IMR-90 (cell line): ENCODE results near the gene RANBP3. TPM values are rescaled to one million over a fixed set of nuclear protein-coding genes. Genes with fewer than 3 reads are reported as not detected.

ENCODE experiments used
- ATAC-seq: fragments of 200-7000 bp; cut with Tn5 transposase; 2 replicates; pipeline ENCODE4 v1.9.1; 2020; ENCODE audit warnings: low read depth, mild to moderate bottlenecking, moderate library complexity
- BruUV-seq: library from RNA; stranded (reverse); fragments of 400-500 nt; replicated peaks from 2 replicates; lab custom pipeline; 2021; lab: Mats Ljungman, UMichigan
- CTCF ChIA-PET: fragments of 300-600 bp; formaldehyde crosslinking; extraction: SDS; loops from one replicate; lab custom pipeline; 2021; ENCODE audit warnings: antibody characterized with exemption; lab: Yijun Ruan, JAX
- POLR2A ChIA-PET: fragments of 300-600 bp; sonication (Branson Sonifier 250); formaldehyde crosslinking; loops from one replicate; lab custom pipeline; 2022; ENCODE audit warnings: antibody characterized with exemption; ENCODE audit not compliant: unreplicated experiment; lab: Charles Lee
- DNase-seq: peaks from one replicate; pipeline ENCODE4 v3.0.0; 2013
- H2AFZ ChIP-seq: replicated peaks from 2 replicates; pipeline ENCODE3; 2013; ENCODE audit warnings: low read length, mild to moderate bottlenecking; ENCODE audit not compliant: poor library complexity
- H2AK5ac ChIP-seq: 2 replicates; pipeline ENCODE4 v1.6.1; 2013; ENCODE audit warnings: low read depth, low read length, inconsistent platforms
- H2AK9ac ChIP-seq: replicated peaks from 2 replicates; pipeline ENCODE3; 2013; ENCODE audit warnings: mild to moderate bottlenecking, low read depth, low read length, moderate library complexity; ENCODE audit not compliant: poor library complexity
- H2BK120ac ChIP-seq: 2 replicates; pipeline ENCODE4 v1.6.1; 2013; ENCODE audit warnings: low read depth, low read length, inconsistent platforms
- H2BK15ac ChIP-seq: 3 replicates; pipeline ENCODE4 v1.6.1; 2013; ENCODE audit warnings: low read depth, low read length, inconsistent platforms
- H2BK20ac ChIP-seq: 2 replicates; pipeline ENCODE4 v1.6.1; 2013; ENCODE audit warnings: low read depth, mild to moderate bottlenecking, inconsistent platforms, low read length, moderate library complexity
- H2BK5ac ChIP-seq: 2 replicates; pipeline ENCODE4 v1.6.1; 2013; ENCODE audit warnings: mild to moderate bottlenecking, low read depth, low read length, inconsistent platforms; ENCODE audit not compliant: poor library complexity, severe bottlenecking
- H3K14ac ChIP-seq: replicated peaks from 2 replicates; pipeline ENCODE4 v1.6.1; 2013; ENCODE audit warnings: low read depth, low read length, inconsistent platforms
- H3K18ac ChIP-seq: 2 replicates; pipeline ENCODE4 v1.6.1; 2013; ENCODE audit warnings: low read depth, low read length, control low read depth
- H3K23ac ChIP-seq: 2 replicates; pipeline ENCODE4 v1.6.1; 2013; ENCODE audit warnings: low read depth, low read length, inconsistent platforms
- H3K27ac ChIP-seq: 2 replicates; pipeline ENCODE4 v1.5.1; 2013; ENCODE audit warnings: mild to moderate bottlenecking, control low read depth, low read length; ENCODE audit not compliant: insufficient read depth
- H3K27me3 ChIP-seq: 2 replicates; pipeline ENCODE4 v1.6.1; 2013; ENCODE audit warnings: low read length; ENCODE audit not compliant: control insufficient read depth, insufficient read depth
- H3K36me3 ChIP-seq: 2 replicates; pipeline ENCODE4 v1.6.1; 2013; ENCODE audit warnings: low read length, mixed read lengths; ENCODE audit not compliant: control insufficient read depth, insufficient read depth
- H3K4ac ChIP-seq: 2 replicates; pipeline ENCODE4 v1.6.1; 2013; ENCODE audit warnings: low read depth, low read length, inconsistent platforms
- H3K4me1 ChIP-seq: 2 replicates; pipeline ENCODE4 v1.6.1; 2013; ENCODE audit warnings: low read length, mixed read lengths; ENCODE audit not compliant: control insufficient read depth, insufficient read depth
- H3K4me2 ChIP-seq: 2 replicates; pipeline ENCODE4 v1.6.1; 2013; ENCODE audit warnings: low read depth, mild to moderate bottlenecking, control low read depth, low read length, moderate library complexity
- H3K4me3 ChIP-seq: 2 replicates; pipeline ENCODE4 v1.5.1; 2013; ENCODE audit warnings: low read depth, mild to moderate bottlenecking, control low read depth, low read length, moderate library complexity; ENCODE audit not compliant: insufficient read depth
- H3K56ac ChIP-seq: 2 replicates; pipeline ENCODE4 v1.6.1; 2013; ENCODE audit warnings: low read length, inconsistent platforms; ENCODE audit not compliant: insufficient read depth; ENCODE audit errors: extremely low read depth
- H3K79me1 ChIP-seq, 2 experiments: 2 replicates each; pipeline ENCODE4 v1.6.1; 2013; ENCODE audit warnings: low read length in 2 of 2, inconsistent platforms in 1 of 2, low read depth in 1 of 2
- H3K9ac ChIP-seq: 2 replicates; pipeline ENCODE4 v1.6.1; 2013; ENCODE audit warnings: low read depth, low read length, control low read depth
- H3K9me1 ChIP-seq: 2 replicates; pipeline ENCODE4 v1.6.1; 2013; ENCODE audit warnings: low read length, inconsistent platforms; ENCODE audit not compliant: insufficient read depth
- H3K9me3 ChIP-seq: 2 replicates; pipeline ENCODE4 v1.6.1; 2013; ENCODE audit warnings: low read length; ENCODE audit not compliant: control insufficient read depth, insufficient read depth
- H4K20me1 ChIP-seq: 2 replicates; pipeline ENCODE4 v1.6.1; 2013; ENCODE audit warnings: low read length, inconsistent platforms; ENCODE audit not compliant: insufficient read depth
- H4K5ac ChIP-seq: 2 replicates; pipeline ENCODE4 v1.6.1; 2013; ENCODE audit warnings: mild to moderate bottlenecking, low read depth, low read length, control low read depth
- H4K8ac ChIP-seq, 2 experiments: 2 replicates each; pipeline ENCODE4 v1.6.1; 2013; ENCODE audit warnings: low read depth in 2 of 2, low read length in 2 of 2, control low read depth in 1 of 2, inconsistent platforms in 1 of 2
- H4K91ac ChIP-seq: 2 replicates; pipeline ENCODE4 v1.6.1; 2013; ENCODE audit warnings: low read depth, low read length, inconsistent platforms; ENCODE audit not compliant: insufficient read depth
- MXI1 ChIP-seq: IDR thresholded peaks from 2 replicates; pipeline ENCODE4 v1.6.1; 2012; ENCODE audit warnings: low read depth, mild to moderate bottlenecking, low read length, moderate library complexity, borderline replicate concordance
- RAD21 ChIP-seq: IDR thresholded peaks from 2 replicates; pipeline ENCODE4 v1.6.1; 2012; ENCODE audit warnings: low read length, improper control_type of control experiment
- USF2 ChIP-seq: fragments of 150-350 bp; IDR thresholded peaks from 2 replicates; pipeline ENCODE4 v1.6.1; 2017; ENCODE audit warnings: mild to moderate bottlenecking, antibody characterized with exemption, low read length, low read depth
- WGBS, 2 experiments: methylation state at CpG; one replicate each; pipeline versions ENCODE4 v1.1.5 to v1.1.7; 2013; ENCODE audit warnings: missing lambda C conversion rate in 2 of 2; ENCODE audit not compliant: insufficient read length in 1 of 2; ENCODE audit errors: extremely low coverage in 2 of 2; 5-methylcytosine and 5-hydroxymethylcytosine counted together
- dilution Hi-C: fragments of 300-500 bp; cut with HindIII; formaldehyde crosslinking; loops from one replicate; pipeline ENCODE4 v1.14.3; 2018; ENCODE audit warnings: low sequenced_read_pairs; ENCODE audit not compliant: unreplicated experiment
- in situ Hi-C: fragments of 300-500 bp; cut with MboI; formaldehyde crosslinking; loops from 3 replicates; pipeline ENCODE4 v1.14.3; 2019; ENCODE audit warnings: low sequenced_read_pairs, inconsistent platforms, mixed read lengths
- intact Hi-C: fragments of 100-400 bp; cut with micrococcal nuclease; formaldehyde crosslinking; loops from 2 replicates; pipeline ENCODE4 v1.10.0; 2022
- polyA plus RNA-seq, 3 experiments: library from polyadenylated mRNA; depleted of rRNA; stranded (reverse); fragments of >200 nt; gene quantifications; 2 replicates each; pipeline ENCODE4 v1.2.3, GENCODE V29; 2012; ENCODE audit warnings: low replicate concordance in 1 of 3
- total RNA-seq: library from RNA; depleted of rRNA; stranded (reverse); fragments of >200 nt; gene quantifications from 2 replicates; pipeline ENCODE4 v1.2.3, GENCODE V29; 2012

Gene RANBP3
- total and polyA plus RNA-seq, 2 of the 4 experiments (the other 2 are of a cell fraction): 42.5 to 111 TPM

GRCh38 chr19:5905114-5905778 lies 72.7 kb downstream of the RANBP3 start:
- Histone ChIP-seq H2AK9ac (peak overlapping the region; percentile 94), H2AFZ (peak overlapping the region; percentile 98), H3K4me2 (peak overlapping the region; percentile 100), H3K9ac (peak overlapping the region; percentile 77), H2BK120ac (no peak overlapping the region), H3K23ac (peak overlapping the region; percentile 88), H3K9me3 (no peaks in the 10 kb centered on the region), H2BK5ac (peak overlapping the region; percentile 10), H3K4me1 (peaks cover 4% of the 10 kb centered on the region), H3K56ac (peak overlapping the region; percentile 53; the same call in 1 of the 2 replicates), H3K9me1 (peaks cover 4% of the 10 kb centered on the region; the same call in 1 of the 2 replicates), H2BK15ac (no peak overlapping the region), H3K79me1 (peaks cover 0 to 39% of the 10 kb centered on the region in 2 experiments; a peak in 3 of 4 replicates), H4K8ac (peak overlapping the region; percentile 52 to 87; a peak in 2 of 4 replicates), H2BK20ac (no peak overlapping the region), H3K14ac (peak overlapping the region; percentile 73; the same call in 1 of the 2 replicates), H4K20me1 (peaks cover 10% of the 10 kb centered on the region), H3K27me3 (no peaks in the 10 kb centered on the region), H3K4me3 (peak overlapping the region; percentile 69), H2AK5ac (peak overlapping the region; percentile 79; the same call in 1 of the 2 replicates), H3K18ac (no peak overlapping the region), H4K91ac (peak overlapping the region; percentile 38), H4K5ac (peak overlapping the region; percentile 60; the same call in 1 of the 2 replicates), H3K27ac (peak overlapping the region; percentile 45), H3K36me3 (peaks cover 15% of the 10 kb centered on the region; the same call in 1 of the 2 replicates), H3K4ac (peak overlapping the region; percentile 70)
- dilution Hi-C loops (no loop called here), intact Hi-C loops (loop anchor here (2.0 kb wide), 1 partner anchor 30 kb away; no protein-coding TSS in a partner anchor), in situ Hi-C loops (no loop called here)
- ChIA-PET CTCF (no interaction called here), POLR2A (no interaction called here)
- TF ChIP-seq USF2 (no peak), MXI1 (no peak), RAD21 (no peak)
- 61% methylated on average over 3 of the region's 31 CpGs; no CpG with 5 or more reads in 1 of the 2 experiments for WGBS, 2 experiments
- ATAC-seq (no peak), DNase-seq (no peak)
- no TSS peak for BruUV-seq
